GM10248 (cell line): Measurements from ENCODE around the gene MCOLN2.
"Not testable (repeated sequence)": the region's sequence is repeated elsewhere in the genome, so short reads cannot be mapped to it uniquely, and the experiment has no call there.

ENCODE experiments used
- CTCF ChIA-PET: fragments of 300-600 bp; sonication (Branson Sonifier 250); formaldehyde crosslinking; extraction: SDS; loops from one replicate; lab custom pipeline; 2021; ENCODE audit warnings: antibody characterized with exemption; lab: Yijun Ruan, JAX
- POLR2A ChIA-PET: fragments of 350-650 bp; sonication (Branson Sonifier 250); formaldehyde crosslinking; extraction: SDS; loops from one replicate; lab custom pipeline; 2020; ENCODE audit warnings: antibody characterized with exemption; lab: Yijun Ruan, JAX
- DNase-seq: peaks from one replicate; pipeline ENCODE4 v3.0.0; 2012; ENCODE audit errors: extremely low spot score
- CTCF ChIP-seq: IDR thresholded peaks from 2 replicates; pipeline ENCODE4 v1.5.1; 2012; ENCODE audit warnings: mild to moderate bottlenecking, low read depth; ENCODE audit errors: extremely low read depth, missing control alignments, control extremely low read depth

The MCOLN2 gene

DNA sequence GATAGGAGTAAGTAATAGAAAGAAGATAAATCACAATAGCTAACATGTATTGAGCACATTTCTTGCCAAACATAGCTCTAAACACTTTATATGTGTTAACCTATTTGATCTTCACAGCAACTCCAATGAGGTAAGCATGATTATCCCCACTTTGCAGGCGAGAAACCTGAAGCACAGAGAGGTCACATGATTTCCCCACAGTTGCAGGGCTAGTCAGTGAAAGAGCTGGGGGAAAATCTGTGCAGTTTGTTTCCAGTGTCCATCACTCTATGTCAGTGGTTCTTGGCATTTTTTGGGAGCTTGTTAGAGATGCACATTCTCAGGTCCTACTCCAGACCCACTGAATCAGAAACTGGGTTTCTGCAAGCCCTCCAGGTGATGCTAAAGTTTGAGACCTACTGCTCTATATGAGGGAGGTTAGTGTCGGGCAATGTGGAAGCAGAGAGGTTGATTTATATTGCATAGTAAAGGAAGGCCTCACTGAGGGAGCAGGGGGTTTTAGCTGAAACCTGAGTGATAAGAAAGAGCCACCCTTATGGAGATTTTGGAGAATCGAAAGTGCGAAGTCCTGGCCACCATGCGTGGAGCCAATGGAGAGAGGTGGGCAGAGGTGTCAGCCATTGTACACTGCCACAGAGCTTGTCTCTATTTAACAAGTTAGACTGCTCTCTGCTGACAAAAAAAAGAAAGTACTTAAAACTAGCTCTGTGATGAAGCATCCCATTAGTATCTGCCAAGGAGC, 30.5 kb upstream of the MCOLN2 start:
- TF ChIP-seq CTCF: peak; percentile 32
- ChIA-PET POLR2A (interaction anchor here (0.8 kb wide), 1 partner anchor 83 kb away, joined by 3 read pairs; no protein-coding TSS in a partner anchor), CTCF (interaction anchor here (0.9 to 10.3 kb wide), 24 partner anchors 8 to 249 kb away, joined by 3 to 159 read pairs (median 5); partner anchors contain the start of genes BCL10 and C1orf52)
- peak; percentile 35 for DNase-seq

- ChIA-PET CTCF (interaction anchor here (1.0 to 10.3 kb wide), 3 partner anchors 22 to 83 kb away, joined by 3 to 159 read pairs (median 15); no protein-coding TSS in a partner anchor), POLR2A (no interaction called here)
- TF ChIP-seq CTCF: no peak
- no peak for DNase-seq
Observed at GRCh38 chr1:85025940-85026339, 29.0 kb upstream of the MCOLN2 start.

- CTCF ChIA-PET: interaction anchor here (1.0 to 10.3 kb wide), 3 partner anchors 22 to 230 kb away, joined by 3 to 159 read pairs (median 6); no protein-coding TSS in a partner anchor
- POLR2A ChIA-PET: no interaction called here
- no peak for TF ChIP-seq CTCF
- no peak for DNase-seq
Observed at GRCh38 chr1:85024736-85025135, 27.8 kb upstream of the MCOLN2 start.

- CTCF ChIA-PET: interaction anchor here (1.7 to 10.3 kb wide), 2 partner anchors 10 to 79 kb away, joined by 3 to 159 read pairs; no protein-coding TSS in a partner anchor
- no peak for TF ChIP-seq CTCF
- DNase-seq: no peak
Observed at GRCh38 chr1:85022700-85023099, 25.8 kb upstream of the MCOLN2 start.

DNA sequence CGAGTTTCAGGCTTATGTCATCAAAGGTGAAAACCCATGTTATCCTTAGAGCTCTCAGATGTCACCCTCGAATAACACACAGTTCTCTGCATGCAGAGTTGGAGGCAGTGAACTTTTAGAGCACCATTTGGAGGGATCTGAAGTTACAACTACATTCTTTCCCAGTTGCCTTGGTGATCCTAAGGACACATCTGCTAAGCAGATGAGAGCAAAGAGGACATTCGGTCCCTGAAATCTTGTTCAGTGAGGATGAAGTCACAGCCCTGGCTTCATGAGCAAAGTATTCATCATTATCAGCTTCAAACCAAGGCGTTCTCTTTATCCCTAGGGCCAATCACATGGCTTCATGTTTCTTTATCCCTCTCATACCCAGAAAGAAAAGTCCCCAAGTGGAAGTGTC, 23.1 kb upstream of the MCOLN2 start:
- TF ChIP-seq CTCF: no peak
- DNase-seq: no peak
- ChIA-PET POLR2A (no interaction called here), CTCF (interaction anchor here (1.0 to 10.3 kb wide), 5 partner anchors 8 to 77 kb away, joined by 3 to 159 read pairs (median 9); no protein-coding TSS in a partner anchor)

More at GRCh38 chr1:85022700-85023099, 25.8 kb upstream of the MCOLN2 start:
- POLR2A ChIA-PET: no interaction called here

- ChIA-PET POLR2A (no interaction called here), CTCF (no interaction called here)
- no peak for TF ChIP-seq CTCF
- no peak for DNase-seq
Observed at GRCh38 chr1:85015826-85016225, 18.9 kb upstream of the MCOLN2 start.

GRCh38 chr1:85005641-85006040, 8.7 kb upstream of the MCOLN2 start:
- CTCF ChIA-PET: interaction anchor here (0.7 kb wide), 1 partner anchor 254 kb away, joined by 3 read pairs; the partner anchor contains the start of gene C1orf52
- DNase-seq, POLR2A ChIA-PET: not testable (repeated sequence)
